GM19099 (cell line): ENCODE data around the gene SCYL1.

Experiments
- POLR2A ChIP-seq: IDR thresholded peaks from 3 replicates; pipeline ENCODE4 v1.6.1; 2011; ENCODE audit warnings: low read depth; ENCODE audit not compliant: insufficient read length; ENCODE audit errors: extremely low read depth

SCYL1 gene

DNA sequence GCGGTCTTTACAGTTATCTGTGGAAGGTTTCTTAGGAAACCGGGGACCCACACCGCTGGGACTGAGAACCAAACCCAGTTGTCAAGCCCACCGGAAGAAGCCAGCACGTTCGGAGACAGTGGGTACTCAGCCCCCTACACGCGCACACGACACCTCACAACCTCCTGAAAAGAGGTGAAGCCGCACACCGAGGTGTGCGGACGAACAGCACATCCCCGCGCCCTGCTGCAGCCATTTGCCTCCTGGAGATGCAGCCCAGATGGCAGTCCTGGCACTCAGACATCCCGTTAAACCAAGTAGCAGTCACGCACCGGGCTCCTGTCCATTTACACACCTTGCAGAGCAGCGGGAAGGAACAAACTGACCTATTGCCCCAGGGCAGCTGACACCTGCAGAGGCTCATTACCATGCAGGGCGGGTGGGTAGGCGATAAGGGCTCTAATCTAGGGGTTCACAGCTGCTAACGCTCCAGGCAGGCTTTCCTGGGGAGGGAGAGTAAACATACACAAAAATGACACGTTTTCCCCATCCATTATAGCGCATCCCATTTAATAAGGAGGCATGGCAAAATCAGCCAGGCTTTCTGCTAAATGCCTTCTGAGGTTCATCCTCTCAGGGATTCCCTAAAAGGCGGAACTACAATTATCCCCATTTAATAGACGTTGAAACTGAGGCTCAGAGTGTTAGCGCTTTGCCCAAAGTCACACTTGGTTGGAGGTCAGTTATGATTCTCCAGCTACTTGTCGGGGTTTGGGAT lies 50.1 kb downstream of the SCYL1 start:
- peak; percentile 11 for TF ChIP-seq POLR2A

DNA sequence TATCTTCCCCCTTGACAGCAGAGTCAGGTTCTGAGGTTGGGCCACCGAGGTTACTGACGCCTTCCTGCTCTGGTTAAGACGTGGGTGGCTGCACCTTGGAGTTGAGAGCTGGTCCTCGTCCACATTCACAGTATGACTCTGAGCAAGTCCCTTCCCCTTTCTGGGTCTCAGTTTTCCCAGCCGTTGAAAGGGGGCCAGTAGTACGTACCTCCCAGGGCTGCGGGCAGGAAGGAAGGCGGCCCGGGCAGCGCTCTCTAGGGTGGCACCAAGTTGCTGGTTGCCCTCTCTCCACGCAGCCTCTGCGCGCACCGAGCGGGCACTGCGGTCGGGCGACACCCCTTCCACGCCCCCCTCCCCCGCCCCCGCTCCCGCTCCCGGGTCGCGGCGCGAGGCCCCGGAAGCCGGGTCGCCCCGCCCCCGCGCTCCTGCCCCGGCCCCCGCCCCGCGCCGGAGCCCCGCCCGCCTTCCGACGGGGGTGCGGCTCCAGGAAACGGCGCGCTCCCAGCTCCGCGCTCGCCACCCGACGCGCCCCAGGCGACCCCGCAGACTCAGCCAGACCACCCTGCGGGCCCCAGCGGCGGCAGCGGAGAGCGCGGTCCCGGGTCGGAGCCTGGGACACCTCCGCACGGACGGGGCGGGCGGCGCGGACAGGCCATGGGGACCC lies 50.8 kb downstream of the SCYL1 start, which contains the start of gene EHBP1L1:
TSS of gene EHBP1L1 (plus strand) at position 486 of the 664 bp plus-strand sequence. CDS start 250 bp downstream, outside the sequence.
- TF ChIP-seq POLR2A = peak; percentile 1

DNA sequence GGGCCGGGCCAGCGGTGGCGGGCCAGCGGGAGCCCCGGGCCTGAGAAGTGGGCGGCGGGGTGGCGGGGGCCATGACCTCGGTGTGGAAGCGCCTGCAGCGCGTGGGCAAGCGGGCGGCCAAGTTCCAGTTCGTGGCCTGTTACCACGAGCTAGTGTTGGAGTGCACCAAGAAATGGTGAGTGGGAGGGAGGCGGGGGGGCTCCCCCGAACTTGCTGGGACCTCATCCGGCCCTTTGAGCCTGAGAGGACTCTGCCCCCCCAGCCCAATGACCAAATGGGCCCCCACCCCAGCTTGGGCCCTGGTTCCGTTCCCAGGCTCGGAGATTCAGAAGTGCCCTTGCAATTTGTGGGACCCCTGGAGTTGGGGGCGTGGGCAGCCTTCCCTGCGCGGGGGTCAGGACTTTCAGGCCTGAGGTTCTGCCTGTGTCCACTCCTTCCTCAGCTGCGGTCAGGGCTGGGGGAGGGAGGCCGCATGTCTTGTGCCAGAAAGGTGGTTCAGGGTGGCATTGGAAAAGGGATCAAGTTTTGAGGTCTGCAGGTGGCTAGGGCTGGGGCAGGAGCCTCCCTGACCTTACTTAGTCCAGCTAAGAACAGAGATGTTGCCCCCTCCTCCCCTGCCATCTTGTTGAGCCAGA lies 51.5 kb downstream of the SCYL1 start:
- TF ChIP-seq POLR2A = no peak

DNA sequence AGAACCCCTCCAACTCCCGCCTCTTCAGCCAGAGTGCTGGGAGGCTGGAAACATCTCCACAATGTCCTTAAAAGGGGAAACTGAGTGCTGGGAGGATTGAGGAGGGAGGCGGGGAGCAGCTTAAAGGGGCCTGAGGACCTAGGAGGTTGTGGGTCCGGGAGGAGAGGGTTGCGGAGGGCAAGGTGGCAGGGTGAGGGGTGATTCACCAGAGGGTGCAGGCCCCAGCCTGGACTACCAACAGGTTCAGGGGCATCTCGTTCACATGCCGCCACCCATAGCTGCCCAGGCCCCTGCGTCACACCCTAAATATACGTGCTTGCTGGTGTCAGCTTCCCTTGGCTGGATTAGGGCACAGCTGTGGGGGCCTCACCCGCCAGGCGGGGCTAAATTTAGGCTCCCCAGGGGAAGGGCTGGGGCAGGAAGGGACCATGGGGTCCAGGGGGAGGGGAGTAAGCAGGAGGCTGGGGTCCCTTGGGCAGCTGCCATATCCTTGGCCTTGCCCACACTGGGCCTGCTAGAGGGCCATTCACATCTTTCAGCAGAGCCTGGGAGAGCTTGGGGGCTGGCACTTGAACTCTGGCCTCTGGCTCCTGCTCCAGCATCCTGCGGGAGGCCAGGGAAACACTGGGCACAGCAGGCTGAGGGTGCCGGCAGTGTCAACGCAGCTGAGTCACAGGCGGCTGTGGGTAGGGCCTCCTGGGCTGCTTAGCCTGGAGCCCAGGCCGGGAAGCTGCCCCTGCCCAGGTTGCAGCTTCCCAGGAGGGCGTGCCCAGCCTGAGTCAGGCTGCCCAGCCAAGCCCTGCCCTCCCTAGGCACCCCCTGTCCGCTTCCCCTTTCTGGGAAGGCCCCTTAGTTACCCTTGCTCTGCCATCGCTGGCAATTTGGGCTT lies 52.2 kb downstream of the SCYL1 start:
- TF ChIP-seq POLR2A = no peak

DNA sequence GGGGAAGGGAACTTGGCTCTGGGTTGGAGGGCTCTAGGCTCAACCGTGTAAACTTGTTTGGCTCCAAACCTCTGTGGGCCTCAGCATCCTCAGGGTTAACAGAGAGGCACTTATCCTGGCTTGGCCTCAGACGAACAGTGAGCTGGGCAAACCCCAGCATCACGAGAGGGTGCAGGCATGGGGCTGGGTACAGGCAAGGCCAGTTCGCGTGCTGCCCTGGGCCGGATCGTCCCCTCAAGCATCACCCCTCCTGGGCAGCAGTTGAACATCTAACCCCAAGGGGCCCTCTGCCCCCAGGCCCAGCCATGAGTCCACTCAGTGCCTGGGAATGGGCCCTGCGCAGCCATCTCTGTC lies 52.9 kb downstream of the SCYL1 start:
- TF ChIP-seq POLR2A = no peak

DNA sequence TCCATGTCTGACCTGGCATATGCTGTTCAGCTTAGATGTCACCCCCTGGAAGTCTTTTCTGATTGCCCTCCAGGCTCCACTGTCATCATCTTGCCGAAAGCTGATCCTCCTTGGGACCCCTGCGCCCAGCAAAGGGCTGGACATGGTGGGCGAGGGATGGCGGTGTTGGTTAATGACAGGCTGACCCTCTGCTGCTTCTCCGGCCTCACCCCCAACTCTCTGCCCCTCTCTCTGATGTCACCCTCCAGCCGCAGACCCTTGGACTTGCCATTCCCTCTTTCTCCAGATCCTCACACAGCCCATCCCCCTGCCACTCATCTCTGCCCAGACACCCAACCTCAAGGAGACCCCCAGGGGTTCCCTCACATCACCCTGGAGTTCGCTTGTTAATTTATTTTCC lies 53.3 kb downstream of the SCYL1 start:
- TF ChIP-seq POLR2A = no peak

DNA sequence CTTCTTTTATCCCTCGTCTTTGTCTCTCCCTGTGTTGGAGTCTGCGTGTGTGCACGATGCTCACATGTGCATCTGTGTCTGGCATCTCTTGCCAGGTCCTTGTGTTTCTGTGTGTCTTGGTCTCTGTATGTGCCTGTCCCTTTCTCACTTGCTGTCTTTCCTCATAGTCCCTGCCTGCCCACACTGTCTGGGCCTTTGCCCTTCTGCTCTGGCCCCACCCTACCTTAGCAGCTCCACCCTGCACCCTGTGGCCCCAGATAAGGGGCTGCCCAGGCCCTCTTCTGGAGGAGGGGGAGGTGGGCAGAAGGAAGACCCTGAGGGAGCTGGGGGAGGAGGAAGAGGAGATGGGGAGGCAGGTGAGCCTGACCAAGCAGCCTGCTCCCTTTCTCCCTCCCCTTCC lies 53.8 kb downstream of the SCYL1 start:
- TF ChIP-seq POLR2A = no peak

DNA sequence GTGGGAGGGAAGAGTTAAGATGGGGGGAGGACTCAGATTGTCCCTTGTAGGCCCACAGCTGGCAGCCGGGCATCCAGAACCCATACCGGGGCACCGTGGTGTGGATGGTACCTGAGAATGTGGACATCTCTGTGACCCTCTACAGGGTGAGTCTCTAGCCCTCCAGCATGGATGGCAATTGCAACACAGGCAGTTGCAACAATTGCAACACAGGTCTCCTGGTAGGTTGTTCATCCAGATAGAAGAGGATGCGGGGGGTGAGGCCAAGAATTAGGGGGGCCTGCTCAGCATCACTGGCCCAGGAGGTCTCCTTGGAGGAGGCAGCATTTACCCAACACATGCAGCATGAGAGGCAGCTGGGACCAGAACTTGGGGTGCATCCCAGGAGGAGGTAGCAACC lies 54.4 kb downstream of the SCYL1 start:
- TF ChIP-seq POLR2A = no peak

DNA sequence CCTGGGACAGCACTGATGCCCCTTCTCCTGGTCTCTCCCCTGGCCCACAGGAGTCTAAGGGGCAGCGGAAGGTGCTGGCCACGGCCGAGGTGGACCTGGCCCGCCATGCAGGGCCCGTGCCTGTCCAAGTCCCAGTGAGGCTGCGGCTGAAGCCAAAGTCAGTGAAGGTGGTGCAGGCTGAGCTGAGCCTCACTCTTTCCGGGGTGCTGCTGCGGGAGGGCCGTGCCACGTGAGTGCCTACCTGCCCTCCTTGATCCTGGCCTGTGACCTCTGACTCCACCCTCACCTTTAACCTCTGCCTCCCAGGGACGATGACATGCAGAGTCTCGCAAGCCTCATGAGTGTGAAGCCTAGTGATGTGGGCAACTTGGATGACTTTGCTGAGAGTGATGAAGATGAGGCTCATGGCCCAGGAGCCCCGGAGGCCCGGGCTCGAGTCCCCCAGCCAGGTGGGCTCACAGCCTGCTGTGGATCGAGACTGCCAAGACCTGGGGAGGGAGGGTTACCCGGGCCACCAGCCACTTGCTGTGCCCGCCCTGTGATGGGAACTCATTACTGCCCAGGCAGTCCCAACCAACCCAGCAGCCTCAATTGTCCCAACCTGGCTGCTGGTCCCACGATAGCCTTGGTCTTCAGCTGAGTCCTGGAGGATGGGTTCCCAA lies 55.3 kb downstream of the SCYL1 start:
- TF ChIP-seq POLR2A = no peak

DNA sequence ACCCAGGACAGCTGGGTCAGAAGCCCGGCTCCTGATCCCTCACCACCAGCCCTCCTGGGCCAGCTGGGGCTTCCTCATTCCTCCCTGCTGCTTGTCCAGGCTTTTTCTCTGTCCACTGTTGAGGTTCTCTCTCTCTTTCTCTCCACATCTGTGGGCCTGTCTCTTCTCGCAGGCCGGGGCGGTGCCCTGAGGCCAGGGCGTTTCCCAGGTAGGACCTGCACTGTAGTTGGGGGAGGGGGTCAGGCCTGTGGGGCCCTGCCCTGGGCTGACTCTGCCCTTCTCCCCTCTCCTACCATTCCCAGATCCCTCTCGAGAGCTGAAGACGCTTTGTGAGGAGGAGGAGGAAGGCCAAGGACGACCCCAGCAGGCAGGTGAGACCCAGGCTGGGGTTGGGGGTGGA lies 55.9 kb downstream of the SCYL1 start:
- no peak for TF ChIP-seq POLR2A

DNA sequence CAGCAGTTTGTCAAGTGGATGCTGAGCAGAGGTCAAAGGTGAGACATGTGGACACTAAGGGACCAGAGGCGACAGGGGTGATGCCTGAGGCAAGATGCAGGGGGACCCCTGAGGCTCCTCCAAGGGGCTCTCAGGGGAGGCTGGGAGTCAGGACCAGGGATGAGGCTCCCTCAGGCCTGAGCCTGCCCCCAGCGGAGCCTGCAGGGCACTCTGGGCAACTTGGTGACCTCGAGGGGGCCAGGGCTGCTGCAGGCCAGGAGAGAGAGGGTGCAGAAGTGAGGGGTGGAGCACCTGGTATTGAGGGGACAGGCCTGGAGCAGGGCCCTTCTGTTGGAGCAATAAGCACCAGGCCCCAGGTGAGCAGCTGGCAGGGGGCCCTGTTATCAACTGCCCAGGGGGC lies 57.0 kb downstream of the SCYL1 start:
- TF ChIP-seq POLR2A = no peak

DNA sequence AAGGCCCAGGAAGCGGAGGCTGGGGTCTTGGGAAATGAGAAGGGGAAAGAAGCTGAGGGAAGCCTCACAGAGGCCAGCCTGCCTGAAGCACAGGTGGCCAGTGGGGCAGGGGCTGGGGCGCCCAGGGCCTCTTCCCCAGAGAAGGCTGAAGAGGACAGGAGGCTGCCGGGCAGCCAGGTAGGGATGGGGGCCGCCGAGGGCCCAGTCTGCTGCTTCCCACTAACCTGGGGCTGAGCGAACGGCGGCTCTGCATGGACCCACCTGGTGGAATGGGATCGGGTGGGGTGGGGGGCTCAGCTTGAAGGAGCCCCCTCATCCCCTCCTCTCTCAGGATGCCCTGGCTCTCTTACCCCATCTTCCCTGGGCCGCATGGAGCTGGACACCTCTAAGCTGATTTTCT lies 58.7 kb downstream of the SCYL1 start:
- TF ChIP-seq POLR2A = no peak

DNA sequence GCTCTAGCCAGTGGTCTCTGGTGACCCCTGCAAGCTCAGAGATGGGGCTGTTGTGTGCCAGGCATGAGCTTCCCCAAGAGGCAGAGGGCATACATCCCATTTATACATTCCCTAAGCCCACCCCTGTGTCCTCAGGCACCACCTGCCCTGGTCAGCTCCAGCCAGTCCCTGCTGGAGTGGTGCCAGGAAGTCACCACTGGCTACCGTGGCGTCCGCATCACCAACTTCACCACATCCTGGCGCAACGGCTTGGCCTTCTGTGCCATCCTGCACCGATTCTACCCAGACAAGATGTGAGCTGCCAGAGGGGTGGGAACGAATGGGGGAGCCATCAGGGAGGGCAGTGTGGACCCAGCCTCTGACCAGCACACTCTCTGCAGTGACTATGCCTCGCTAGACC lies 59.2 kb downstream of the SCYL1 start:
- no peak for TF ChIP-seq POLR2A

DNA sequence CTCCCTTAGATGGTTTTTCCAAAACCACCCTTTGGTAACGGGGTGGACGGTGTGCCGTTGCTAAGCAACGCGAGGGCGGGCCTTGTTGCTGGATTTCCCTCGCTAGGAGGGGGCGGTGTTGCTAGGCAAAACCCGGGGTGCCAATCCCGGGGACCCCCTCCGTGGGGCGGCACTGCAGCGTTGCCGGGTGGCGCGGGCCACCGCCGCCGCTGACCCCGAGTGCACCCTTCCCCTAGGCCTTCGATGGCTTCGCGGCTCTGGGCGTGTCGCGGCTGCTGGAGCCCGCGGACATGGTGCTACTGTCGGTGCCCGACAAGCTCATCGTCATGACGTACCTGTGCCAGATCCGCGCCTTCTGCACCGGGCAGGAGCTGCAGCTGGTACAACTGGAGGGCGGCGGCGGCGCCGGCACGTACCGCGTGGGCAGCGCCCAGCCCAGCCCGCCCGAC lies 59.9 kb downstream of the SCYL1 start:
- TF ChIP-seq POLR2A = no peak

DNA sequence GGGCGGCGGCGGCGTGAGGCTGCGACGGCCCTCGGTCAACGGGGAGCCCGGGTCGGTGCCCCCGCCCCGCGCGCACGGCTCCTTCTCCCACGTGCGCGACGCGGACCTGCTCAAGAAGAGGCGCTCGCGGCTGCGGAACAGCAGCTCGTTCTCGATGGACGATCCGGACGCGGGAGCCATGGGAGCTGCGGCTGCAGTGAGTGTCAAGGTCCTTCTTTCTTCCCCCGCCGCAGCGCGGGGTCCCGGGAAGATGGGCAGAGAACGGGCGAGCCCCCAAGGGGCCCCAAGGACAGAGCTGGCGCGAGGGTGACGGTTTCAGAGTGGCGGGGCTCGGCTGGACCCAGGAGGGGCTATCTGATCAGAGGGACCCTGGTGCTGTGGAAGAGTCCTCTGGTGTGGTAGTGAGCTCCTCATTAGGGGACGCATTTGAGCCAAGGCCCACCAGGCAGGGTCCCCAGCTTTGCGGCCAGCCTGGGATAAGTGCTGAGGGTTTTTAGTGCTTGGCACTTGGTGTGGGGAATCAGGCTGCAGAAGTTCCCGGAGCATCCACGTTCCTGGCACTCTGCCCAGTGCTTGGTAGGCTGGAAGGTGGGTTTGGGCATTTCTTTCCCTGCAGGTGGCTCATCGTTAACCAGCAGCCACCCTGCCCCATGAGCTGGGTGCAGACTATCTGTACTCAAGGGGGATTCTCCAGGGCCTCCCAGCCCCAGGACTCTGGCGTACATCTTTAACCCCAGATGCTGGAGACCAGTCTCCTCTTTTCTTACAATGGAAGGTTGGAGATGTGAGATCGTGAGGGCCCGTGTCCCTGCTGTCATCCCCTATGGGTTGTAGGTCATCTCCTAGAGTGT lies 60.7 kb downstream of the SCYL1 start:
- TF ChIP-seq POLR2A = no peak
